CD4-positive, alpha-beta memory T cell (primary cell): ENCODE data around the gene ISM1. TPM values are rescaled to one million over a fixed set of nuclear protein-coding genes. Genes with fewer than 3 reads are reported as not detected.
A peak's percentile ranks its signal among the peaks of the same experiment; 100 is the strongest.

Source experiments
- CTCF ChIA-PET: fragments of 350-600 bp; sonication (Branson Sonifier 250); formaldehyde crosslinking; loops from one replicate; lab custom pipeline; 2021; ENCODE audit warnings: inconsistent platforms; ENCODE audit not compliant: partially characterized antibody; lab: Charles Lee
- POLR2A ChIA-PET: fragments of 350-600 bp; sonication (Branson Sonifier 250); formaldehyde crosslinking; loops from one replicate; lab custom pipeline; 2021; ENCODE audit not compliant: partially characterized antibody; lab: Charles Lee
- DNase-seq, 5 donors: peaks; one replicate each; pipeline versions ENCODE4 v3.0.0 to v3.0.0-alpha.2; 2020 to 2022; ENCODE audit warnings: mixed read lengths in 1 of 5
- H3K27ac ChIP-seq: one replicate; pipeline ENCODE4 v1.7.0; 2013; ENCODE audit warnings: low read depth, low read length
- H3K27me3 ChIP-seq: 2 replicates; pipeline ENCODE4 v1.7.0; 2013; ENCODE audit warnings: mild to moderate bottlenecking, low read length, moderate library complexity; ENCODE audit not compliant: insufficient read depth
- H3K36me3 ChIP-seq: 2 replicates; pipeline ENCODE4 v1.7.0; 2013; ENCODE audit warnings: mild to moderate bottlenecking, low read length, moderate library complexity; ENCODE audit not compliant: insufficient read depth
- H3K4me1 ChIP-seq: 2 replicates; pipeline ENCODE4 v1.7.0; 2013; ENCODE audit warnings: mild to moderate bottlenecking, low read length, moderate library complexity; ENCODE audit not compliant: insufficient read depth
- H3K4me3 ChIP-seq, 2 donors: one replicate each; pipeline ENCODE4 v1.7.0; 2013; ENCODE audit warnings: low read length in 2 of 2, mild to moderate bottlenecking in 1 of 2
- H3K9me3 ChIP-seq, 2 donors: one replicate each; pipeline ENCODE4 v1.7.0; 2013; ENCODE audit warnings: low read length in 2 of 2, control low read depth in 1 of 2; ENCODE audit not compliant: control insufficient read depth in 1 of 2
- H3K27ac Mint-ChIP-seq, 7 donors: one replicate each; pipeline ENCODE4 v1.8.0; 2020 to 2021; ENCODE audit warnings: mixed read lengths in 7 of 7, mild to moderate bottlenecking in 6 of 7, inconsistent platforms in 3 of 7, moderate library complexity in 3 of 7
- H3K27me3 Mint-ChIP-seq, 2 donors: one replicate each; pipeline ENCODE4 v1.8.0; 2020 to 2021; ENCODE audit warnings: mixed read lengths in 2 of 2
- H3K36me3 Mint-ChIP-seq, 2 donors: one replicate each; pipeline ENCODE4 v1.8.0; 2020 to 2021; ENCODE audit warnings: mixed read lengths in 2 of 2, inconsistent platforms in 1 of 2, mild to moderate bottlenecking in 1 of 2
- H3K4me1 Mint-ChIP-seq, 4 donors: one replicate each; pipeline ENCODE4 v1.8.0; 2020 to 2021; ENCODE audit warnings: mixed read lengths in 4 of 4, mild to moderate bottlenecking in 1 of 4
- H3K4me3 Mint-ChIP-seq, 8 donors: one replicate each; pipeline ENCODE4 v1.8.0; 2020 to 2021; ENCODE audit warnings: mixed read lengths in 8 of 8, mild to moderate bottlenecking in 7 of 8, moderate library complexity in 6 of 8, inconsistent platforms in 3 of 8
- H3K9me3 Mint-ChIP-seq, 8 donors: one replicate each; pipeline ENCODE4 v1.8.0; 2020 to 2021; ENCODE audit warnings: mixed read lengths in 8 of 8, mild to moderate bottlenecking in 5 of 8, inconsistent platforms in 3 of 8, moderate library complexity in 1 of 8
- intact Hi-C: fragments of 100-400 bp; cut with micrococcal nuclease; formaldehyde crosslinking; loops from one replicate; pipeline ENCODE4 v1.15.1; 2023
- polyA plus RNA-seq, 2 donors: library from polyadenylated mRNA; unstranded; fragments of 300-500 nt; fragmentation: Illumina TruSeq; gene quantifications; one replicate each; pipeline ENCODE4 v1.2.3, GENCODE V29; 2021
- total RNA-seq, 2 experiments: library from RNA; stranded (reverse); gene quantifications; one replicate each; pipeline ENCODE4 v1.2.3, GENCODE V29; 2021

Gene ISM1
- total and polyA plus RNA-seq, 4 experiments from 2014 or later, result 2.5 to 7.7 (median 4.0) TPM

DNA sequence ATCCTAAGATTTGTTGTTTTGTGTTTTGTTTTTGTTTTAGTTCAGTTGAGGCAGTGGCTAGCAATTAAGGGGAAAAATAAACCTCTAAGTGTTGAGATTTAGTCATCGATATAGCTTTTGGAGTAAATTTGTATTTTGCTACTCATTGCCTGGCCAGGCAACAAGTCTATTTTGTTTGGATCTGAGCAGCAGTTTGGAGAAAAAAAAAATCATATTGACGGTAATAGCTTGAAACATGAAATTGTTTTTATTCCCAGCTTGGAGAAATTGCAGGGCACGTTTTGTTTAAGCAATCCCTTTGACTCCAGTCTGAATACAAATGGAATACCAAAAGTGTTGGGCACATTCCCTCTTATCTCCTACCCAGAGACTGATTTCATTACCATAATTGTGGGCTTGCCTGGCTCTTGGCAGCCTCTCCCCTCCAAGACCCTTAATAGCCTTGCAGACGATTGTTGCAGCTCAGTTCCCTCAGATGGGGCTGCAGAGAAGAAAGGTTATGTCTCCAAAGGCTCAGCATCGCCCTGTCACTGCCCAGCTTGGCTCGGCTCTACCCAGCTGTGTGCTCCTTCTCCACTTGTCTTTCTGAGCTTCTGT is 56.0 kb downstream of the ISM1 start:
- Histone ChIP-seq H3K4me1 (no peaks in the 10 kb centered on the region), H3K27me3 (no peaks in the 10 kb centered on the region), H3K27ac (no peak overlapping the region), H3K36me3 (no peaks in the 10 kb centered on the region), H3K9me3 (no peaks in the 10 kb centered on the region), H3K4me3 (no peak overlapping the region)
- Mint-ChIP-seq H3K27ac (no peak overlapping the region), H3K9me3 (no peaks in the 10 kb centered on the region), H3K27me3 (peaks cover 0 to 1% of the 10 kb centered on the region in 2 donors), H3K4me1 (no peaks in the 10 kb centered on the region), H3K4me3 (no peak overlapping the region), H3K36me3 (peaks cover 17 to 45% of the 10 kb centered on the region in 2 donors)
- POLR2A ChIA-PET, result no interaction called here
- no peak for DNase-seq
- CTCF ChIA-PET, result interaction anchor here (1.5 to 1.9 kb wide), 2 partner anchors 15 to 20 kb away, joined by 3 to 4 read pairs; no protein-coding TSS in a partner anchor
- intact Hi-C loops, result no loop called here

- no peaks in the 10 kb centered on the region for H3K27me3 Mint-ChIP-seq
- no peaks in the 10 kb centered on the region for H3K4me1 Mint-ChIP-seq
- Histone ChIP-seq H3K36me3 (no peaks in the 10 kb centered on the region), H3K27ac (no peak overlapping the region), H3K27me3 (no peaks in the 10 kb centered on the region), H3K9me3 (no peaks in the 10 kb centered on the region), H3K4me1 (no peaks in the 10 kb centered on the region), H3K4me3 (no peak overlapping the region)
- no peaks in the 10 kb centered on the region for H3K9me3 Mint-ChIP-seq
- POLR2A ChIA-PET, result no interaction called here
- H3K36me3 Mint-ChIP-seq, result peaks cover 14 to 39% of the 10 kb centered on the region in 2 donors
- no peak overlapping the region for H3K4me3 Mint-ChIP-seq
- CTCF ChIA-PET, result interaction anchor here (1.5 to 1.9 kb wide), 2 partner anchors 16 to 21 kb away, joined by 3 to 4 read pairs; no protein-coding TSS in a partner anchor
- intact Hi-C loops, result no loop called here
- DNase-seq, result no peak
- H3K27ac Mint-ChIP-seq, result no peak overlapping the region
Measured at GRCh38 chr20:13277663-13278295, 56.7 kb downstream of the ISM1 start.

GRCh38 chr20:13278812-13279570 is 57.9 kb downstream of the ISM1 start:
- Histone ChIP-seq H3K27me3 (no peaks in the 10 kb centered on the region), H3K4me3 (no peak overlapping the region), H3K9me3 (no peaks in the 10 kb centered on the region), H3K36me3 (no peaks in the 10 kb centered on the region), H3K27ac (no peak overlapping the region), H3K4me1 (no peaks in the 10 kb centered on the region)
- no peak for DNase-seq
- Mint-ChIP-seq H3K4me3 (no peak overlapping the region), H3K9me3 (no peaks in the 10 kb centered on the region), H3K36me3 (peaks cover 14 to 38% of the 10 kb centered on the region in 2 donors), H3K4me1 (no peaks in the 10 kb centered on the region), H3K27ac (no peak overlapping the region), H3K27me3 (no peaks in the 10 kb centered on the region)
- intact Hi-C loops, result no loop called here
- ChIA-PET CTCF (interaction anchor here (1.9 kb wide), 1 partner anchor 17 kb away, joined by 4 read pairs; no protein-coding TSS in a partner anchor), POLR2A (no interaction called here)

GRCh38 chr20:13280609-13281324 is 59.7 kb downstream of the ISM1 start:
- Histone ChIP-seq H3K36me3 (no peaks in the 10 kb centered on the region), H3K27me3 (no peaks in the 10 kb centered on the region), H3K4me3 (no peak overlapping the region), H3K27ac (no peak overlapping the region), H3K9me3 (no peaks in the 10 kb centered on the region), H3K4me1 (no peaks in the 10 kb centered on the region)
- no peak overlapping the region for H3K4me3 Mint-ChIP-seq
- peaks cover 14 to 34% of the 10 kb centered on the region in 2 donors for H3K36me3 Mint-ChIP-seq
- intact Hi-C loops, result no loop called here
- H3K27ac Mint-ChIP-seq, result no peak overlapping the region
- H3K9me3 Mint-ChIP-seq, result no peaks in the 10 kb centered on the region
- H3K4me1 Mint-ChIP-seq, result no peaks in the 10 kb centered on the region
- H3K27me3 Mint-ChIP-seq, result no peaks in the 10 kb centered on the region
- ChIA-PET POLR2A (no interaction called here), CTCF (no interaction called here)
- DNase-seq, result no peak

DNA sequence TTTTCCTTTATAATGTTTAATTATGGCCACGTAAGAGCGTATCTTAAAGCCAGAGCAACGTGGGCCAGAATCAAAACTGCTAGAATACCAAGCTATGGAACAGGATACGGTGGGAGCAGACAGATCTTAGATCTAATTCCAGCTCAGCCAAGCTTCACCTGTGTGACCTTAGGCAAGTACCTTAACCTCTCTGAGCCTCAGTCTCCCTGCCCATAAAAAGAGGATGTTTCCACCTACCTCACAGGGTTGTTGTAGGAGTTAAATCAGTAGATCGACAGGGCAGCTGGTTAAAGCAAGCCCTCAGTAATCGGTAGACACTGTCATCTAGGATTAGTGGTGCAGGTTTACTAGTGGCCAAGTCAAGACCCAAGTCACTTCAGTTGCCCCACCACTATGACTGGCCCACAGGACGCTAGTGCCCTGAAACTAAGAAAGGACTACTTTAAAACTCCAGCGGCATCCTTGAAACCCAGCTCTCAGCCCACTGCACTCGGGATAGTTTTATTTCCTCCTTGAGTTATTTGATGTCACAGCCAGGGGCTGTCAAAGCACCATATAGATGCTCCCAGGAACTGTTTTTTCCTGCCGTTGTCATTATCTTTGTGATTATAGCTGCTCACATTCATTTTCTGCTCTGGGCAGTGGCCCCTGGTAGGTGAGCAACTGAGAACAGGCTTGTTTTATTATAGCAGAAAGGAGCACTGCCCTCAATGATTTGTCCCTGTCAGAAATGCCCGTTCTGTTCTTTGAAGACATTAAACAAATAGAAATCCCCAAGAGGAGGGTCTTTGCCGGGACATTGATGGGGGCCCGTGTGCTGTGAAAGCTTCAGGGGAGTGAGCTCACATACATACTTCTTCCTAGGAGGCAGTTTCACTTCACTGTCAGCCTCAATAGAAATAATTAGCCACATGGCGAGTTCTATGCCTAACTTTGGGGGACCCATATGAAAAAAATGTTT is 63.1 kb downstream of the ISM1 start:
- no peak for DNase-seq
- Histone ChIP-seq H3K27me3 (no peaks in the 10 kb centered on the region), H3K9me3 (no peaks in the 10 kb centered on the region), H3K4me3 (no peak overlapping the region), H3K4me1 (no peaks in the 10 kb centered on the region), H3K27ac (no peak overlapping the region), H3K36me3 (no peaks in the 10 kb centered on the region)
- Mint-ChIP-seq H3K27me3 (no peaks in the 10 kb centered on the region), H3K4me1 (no peaks in the 10 kb centered on the region), H3K4me3 (no peak overlapping the region), H3K36me3 (peaks cover 8 to 22% of the 10 kb centered on the region in 2 donors), H3K27ac (peak overlapping the region in 1 of 7 donors; percentile 64), H3K9me3 (peaks cover 0 to 2% (median 0%) of the 10 kb centered on the region in 8 donors)
- ChIA-PET CTCF (interaction anchor here (1.4 kb wide), 1 partner anchor 24 kb away, joined by 3 read pairs; no protein-coding TSS in a partner anchor), POLR2A (no interaction called here)
- intact Hi-C loops, result no loop called here

DNA sequence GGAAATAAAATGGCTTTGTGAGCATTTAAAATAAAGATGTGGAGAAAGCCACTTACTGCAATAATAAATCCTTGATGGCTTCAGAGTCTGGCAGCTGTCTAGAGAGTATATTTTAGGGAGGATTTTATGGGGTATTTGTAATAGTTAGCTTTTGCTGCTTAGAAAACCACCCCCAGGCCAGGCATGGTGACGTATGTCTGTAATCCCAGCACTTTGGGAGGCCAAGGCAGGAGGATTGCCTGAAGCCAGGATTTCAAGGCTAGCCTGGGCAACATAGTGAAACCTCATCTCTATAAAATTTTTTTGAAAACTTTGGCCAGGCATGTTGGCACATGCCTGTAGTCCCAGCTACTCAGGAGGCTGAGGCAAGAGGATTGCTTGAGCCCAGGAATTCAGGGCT is 63.8 kb downstream of the ISM1 start:
- ChIA-PET POLR2A (no interaction called here), CTCF (no interaction called here)
- intact Hi-C loops, result no loop called here
- Histone ChIP-seq H3K27ac (no peak overlapping the region), H3K9me3 (no peaks in the 10 kb centered on the region), H3K27me3 (no peaks in the 10 kb centered on the region), H3K4me3 (no peak overlapping the region), H3K36me3 (no peaks in the 10 kb centered on the region), H3K4me1 (no peaks in the 10 kb centered on the region)
- H3K27me3 Mint-ChIP-seq, result peaks cover 0 to 2% of the 10 kb centered on the region in 2 donors
- DNase-seq, result peak in 1 of 5 donors; percentile 28
- H3K27ac Mint-ChIP-seq, result no peak overlapping the region
- peaks cover 8 to 21% of the 10 kb centered on the region in 2 donors for H3K36me3 Mint-ChIP-seq
- H3K4me3 Mint-ChIP-seq, result no peak overlapping the region
- peaks cover 0 to 2% (median 0%) of the 10 kb centered on the region in 8 donors for H3K9me3 Mint-ChIP-seq
- H3K4me1 Mint-ChIP-seq, result no peaks in the 10 kb centered on the region
